ENCODE results near the gene CELSR1. TPM values are rescaled to one million over a fixed set of nuclear protein-coding genes. Genes with fewer than 3 reads are reported as not detected.

CELSR1 gene
- total RNA-seq, 1 experiment from 2014 or later = 30.7 TPM

- Histone ChIP-seq H3K27me3 (ENCODE audit: control insufficient read depth, insufficient read depth, low read length) (no peaks in the 10 kb centered on the region), H3K9me3 (ENCODE audit: control insufficient read depth, insufficient read depth, low read depth, low read length) (no peaks in the 10 kb centered on the region), H3K27ac (ENCODE audit: low read length) (no peak overlapping the region), H3K36me3 (ENCODE audit: control insufficient read depth, insufficient read depth, low read length) (no peaks in the 10 kb centered on the region), H3K4me3 (ENCODE audit: low read depth in 2 of 2, low read length in 2 of 2) (no peak overlapping the region), H3K4me1 (ENCODE audit: control insufficient read depth, insufficient read depth, low read length) (no peaks in the 10 kb centered on the region)
- no TSS peak for BruUV-seq (replicated peaks)
- intact Hi-C loops (cut with micrococcal nuclease; ENCODE audit: unreplicated experiment) = no loop called here
- CTCF ChIA-PET = no interaction called here
- in situ Hi-C loops (cut with HindIII; ENCODE audit: low pct_unique_long_range_greater_than_20kb, low sequenced_read_pairs) = no loop called here
- ATAC-seq = no peak
- no peak for DNase-seq (ENCODE audit: low read depth, low spot score)
- POLR2A ChIA-PET = no interaction called here
- TF ChIP-seq REST (IDR thresholded peaks at IDR 0.05; ENCODE audit: insufficient read depth in 1 of 2, low read depth in 2 of 2, low read length in 1 of 2) (no peak), POLR2AphosphoS5 (IDR thresholded peaks at IDR 0.05; ENCODE audit: low read depth, low read length) (no peak), SIN3A (IDR thresholded peaks at IDR 0.05; ENCODE audit: borderline replicate concordance, insufficient read depth, low read depth, low read length) (no peak), TCF7L2 (IDR thresholded peaks at IDR 0.05; ENCODE audit: low read depth, low read length) (no peak)
- TF ChIP-seq, protein P1, sequence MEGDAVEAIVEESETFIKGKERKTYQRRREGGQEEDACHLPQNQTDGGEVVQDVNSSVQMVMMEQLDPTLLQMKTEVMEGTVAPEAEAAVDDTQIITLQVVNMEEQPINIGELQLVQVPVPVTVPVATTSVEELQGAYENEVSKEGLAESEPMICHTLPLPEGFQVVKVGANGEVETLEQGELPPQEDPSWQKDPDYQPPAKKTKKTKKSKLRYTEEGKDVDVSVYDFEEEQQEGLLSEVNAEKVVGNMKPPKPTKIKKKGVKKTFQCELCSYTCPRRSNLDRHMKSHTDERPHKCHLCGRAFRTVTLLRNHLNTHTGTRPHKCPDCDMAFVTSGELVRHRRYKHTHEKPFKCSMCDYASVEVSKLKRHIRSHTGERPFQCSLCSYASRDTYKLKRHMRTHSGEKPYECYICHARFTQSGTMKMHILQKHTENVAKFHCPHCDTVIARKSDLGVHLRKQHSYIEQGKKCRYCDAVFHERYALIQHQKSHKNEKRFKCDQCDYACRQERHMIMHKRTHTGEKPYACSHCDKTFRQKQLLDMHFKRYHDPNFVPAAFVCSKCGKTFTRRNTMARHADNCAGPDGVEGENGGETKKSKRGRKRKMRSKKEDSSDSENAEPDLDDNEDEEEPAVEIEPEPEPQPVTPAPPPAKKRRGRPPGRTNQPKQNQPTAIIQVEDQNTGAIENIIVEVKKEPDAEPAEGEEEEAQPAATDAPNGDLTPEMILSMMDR (IDR thresholded peaks at IDR 0.05) = no peak
Observed at GRCh38 chr22:46419754-46420571, 117.5 kb downstream of the CELSR1 start.

DNA sequence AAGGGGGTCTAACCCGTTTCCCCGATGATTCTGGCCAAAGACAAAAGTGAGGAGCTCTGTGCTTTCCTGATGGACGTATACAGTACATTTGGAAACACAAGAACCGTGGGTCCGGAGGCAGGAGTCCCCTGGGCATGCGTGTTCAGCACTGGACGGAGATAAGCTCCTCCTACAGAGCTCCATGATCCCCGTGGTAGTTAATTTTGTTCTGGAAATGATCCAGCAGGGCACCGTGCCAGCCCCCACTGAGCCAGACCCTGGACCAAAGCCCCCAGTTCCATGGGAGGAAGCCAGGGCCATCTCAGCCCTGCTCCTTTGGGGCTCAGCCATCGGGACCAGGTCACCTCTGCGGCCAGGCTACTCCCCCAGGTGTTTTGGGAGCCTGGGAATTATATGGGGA is 118.6 kb downstream of the CELSR1 start:
- intact Hi-C loops (cut with micrococcal nuclease; ENCODE audit: unreplicated experiment) = no loop called here
- CTCF ChIA-PET = no interaction called here

More for the DNA sequence above, 118.6 kb downstream of the CELSR1 start:
- Histone ChIP-seq H3K9me3 (ENCODE audit: control insufficient read depth, insufficient read depth, low read depth, low read length) (no peaks in the 10 kb centered on the region), H3K27me3 (ENCODE audit: control insufficient read depth, insufficient read depth, low read length) (no peaks in the 10 kb centered on the region), H3K4me3 (ENCODE audit: low read depth in 2 of 2, low read length in 2 of 2) (no peak overlapping the region), H3K4me1 (ENCODE audit: control insufficient read depth, insufficient read depth, low read length) (no peaks in the 10 kb centered on the region), H3K27ac (ENCODE audit: low read length) (no peak overlapping the region), H3K36me3 (ENCODE audit: control insufficient read depth, insufficient read depth, low read length) (no peaks in the 10 kb centered on the region)
- no peak for DNase-seq (ENCODE audit: low read depth, low spot score)
- BruUV-seq (replicated peaks) = no TSS peak
- POLR2A ChIA-PET = no interaction called here
- in situ Hi-C loops (cut with HindIII; ENCODE audit: low pct_unique_long_range_greater_than_20kb, low sequenced_read_pairs) = no loop called here
- TF ChIP-seq TCF7L2 (IDR thresholded peaks at IDR 0.05; ENCODE audit: low read depth, low read length) (no peak), SIN3A (IDR thresholded peaks at IDR 0.05; ENCODE audit: borderline replicate concordance, insufficient read depth, low read depth, low read length) (no peak), REST (IDR thresholded peaks at IDR 0.05; ENCODE audit: insufficient read depth in 1 of 2, low read depth in 2 of 2, low read length in 1 of 2) (no peak), POLR2AphosphoS5 (IDR thresholded peaks at IDR 0.05; ENCODE audit: low read depth, low read length) (no peak)
- TF ChIP-seq, protein P1 (IDR thresholded peaks at IDR 0.05) = no peak
- no peak for ATAC-seq
